Stomach (tissue), 9 donors: Measurements from ENCODE around the gene IRF7. TPM values are rescaled to one million over a fixed set of nuclear protein-coding genes. Genes with fewer than 3 reads are reported as not detected.
"Not testable (repeated sequence)": the region's sequence is repeated elsewhere in the genome, so short reads cannot be mapped to it uniquely, and the experiment has no call there.

Source experiments
- DNase-seq, 2 donors: peaks; one replicate each; pipeline versions ENCODE4 v3.0.0 to v3.0.0-alpha.2; 2013 to 2019
- H3K27ac ChIP-seq, 5 donors: fragments of 200-600 bp in 4 of 5; sonication (generic) in 4 of 5; one replicate each; pipeline ENCODE4 v1.5.1; 2013 to 2019; ENCODE audit warnings: mild to moderate bottlenecking in 1 of 5, moderate library complexity in 1 of 5
- H3K27me3 ChIP-seq, 3 donors: fragments of 200-600 bp; sonication (generic); one replicate each; pipeline ENCODE4 v1.5.1; 2017 to 2019; ENCODE audit warnings: mixed run types in 1 of 3
- H3K36me3 ChIP-seq, 4 donors: fragments of 200-600 bp; sonication (generic); 1 replicate in 3 of 4; 2 replicates in 1 of 4; pipeline ENCODE4 v1.5.1; 2016 to 2019
- H3K4me1 ChIP-seq, 4 donors: fragments of 200-600 bp; sonication (generic); one replicate each; pipeline ENCODE4 v1.5.1; 2016 to 2019
- H3K4me3 ChIP-seq, 4 donors: fragments of 200-600 bp; sonication (generic) in 3 of 4; one replicate each; pipeline ENCODE4 v1.5.1; 2016 to 2019; ENCODE audit warnings: mild to moderate bottlenecking in 1 of 4
- H3K9me3 ChIP-seq, 4 donors: fragments of 200-600 bp; sonication (generic); one replicate each; pipeline ENCODE4 v1.5.1; 2016 to 2019
- EP300 ChIP-seq: sonication (generic); formaldehyde crosslinking; IDR thresholded peaks from one replicate; pipeline ENCODE4 v1.6.1; 2017; ENCODE audit warnings: antibody characterized with exemption
- POLR2A ChIP-seq, 4 donors: fragments of 450-650 bp; IDR thresholded peaks; one replicate each; pipeline ENCODE4 v1.6.1; 2016; ENCODE audit warnings: antibody characterized with exemption in 4 of 4, control low read depth in 2 of 4, mild to moderate bottlenecking in 1 of 4, moderate library complexity in 1 of 4
- POLR2AphosphoS5 ChIP-seq, 3 donors: sonication (generic); formaldehyde crosslinking; IDR thresholded peaks; one replicate each; pipeline ENCODE4 v1.6.1; 2016; ENCODE audit warnings: antibody characterized with exemption in 3 of 3
- WGBS, 5 donors: extraction: QIAGEN DNeasy Blood & Tissue Kit in 3 of 5; methylation state at CpG; one replicate each; pipeline versions ENCODE4 v1.1.5 to v1.1.7; 2013 to 2018; 5-methylcytosine and 5-hydroxymethylcytosine counted together
- intact Hi-C: fragments of 100-400 bp; cut with DNase I; formaldehyde crosslinking; loops from one replicate; pipeline ENCODE4 v1.15.1; 2023; ENCODE audit warnings: low total_unique reads
- polyA plus RNA-seq, 3 donors: library from polyadenylated mRNA; stranded (reverse); fragments of 200-250 nt; gene quantifications; one replicate each; pipeline ENCODE4 v1.2.3, GENCODE V29; 2013
- total RNA-seq, 5 donors: library from RNA; depleted of rRNA; stranded (reverse); fragments of >200 nt; gene quantifications; one replicate each; pipeline versions ENCODE4 v1.1.0 to v1.2.3, GENCODE V29; 2014 to 2016
- TF ChIP-seq, protein P1 (sequence below), 7 experiments: fragments of 450-650 bp in 4 of 7; fragments of 200-600 bp in 3 of 7; sonication (generic) in 3 of 7; IDR thresholded peaks; one replicate each; pipeline ENCODE4 v1.5.1; 2016 to 2019; ENCODE audit warnings: antibody characterized with exemption in 7 of 7, control low read depth in 2 of 7, mild to moderate bottlenecking in 1 of 7
- donor health status: healthy with polysubstance abuse.
- donor health status: Bipolar disorder and iron deficiency.
- donor health status: healthy.

Gene IRF7
- total and polyA plus RNA-seq, 8 donors = 5.7 to 49.1 (median 33.7) TPM

DNA sequence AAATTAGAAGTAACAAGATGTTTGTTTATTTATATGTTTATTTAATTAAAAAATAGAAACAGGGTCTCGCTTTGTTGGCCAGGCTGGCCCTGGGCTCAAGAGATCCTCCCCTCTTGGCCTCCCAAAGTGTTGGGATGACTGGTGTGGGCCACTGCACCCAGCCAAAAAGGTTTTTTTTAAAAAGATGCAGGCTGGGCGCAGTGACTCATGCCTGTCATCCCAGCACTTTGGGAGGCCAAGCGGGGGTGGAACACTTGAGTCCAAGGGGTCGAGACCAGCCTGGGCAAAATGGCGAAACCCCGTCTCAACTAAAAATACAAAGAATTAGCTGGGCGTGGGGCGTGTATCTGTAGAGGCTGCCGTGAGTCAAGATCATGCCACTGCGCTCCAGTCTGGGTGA lies 34.7 kb upstream of the IRF7 start:
- no peak overlapping the region for H3K27ac ChIP-seq
- TF ChIP-seq POLR2AphosphoS5 (IDR thresholded peaks at IDR 0.05) (no peak), EP300 (no peak), POLR2A (IDR thresholded peaks at IDR 0.05) (no peak)
- TF ChIP-seq, protein P1, sequence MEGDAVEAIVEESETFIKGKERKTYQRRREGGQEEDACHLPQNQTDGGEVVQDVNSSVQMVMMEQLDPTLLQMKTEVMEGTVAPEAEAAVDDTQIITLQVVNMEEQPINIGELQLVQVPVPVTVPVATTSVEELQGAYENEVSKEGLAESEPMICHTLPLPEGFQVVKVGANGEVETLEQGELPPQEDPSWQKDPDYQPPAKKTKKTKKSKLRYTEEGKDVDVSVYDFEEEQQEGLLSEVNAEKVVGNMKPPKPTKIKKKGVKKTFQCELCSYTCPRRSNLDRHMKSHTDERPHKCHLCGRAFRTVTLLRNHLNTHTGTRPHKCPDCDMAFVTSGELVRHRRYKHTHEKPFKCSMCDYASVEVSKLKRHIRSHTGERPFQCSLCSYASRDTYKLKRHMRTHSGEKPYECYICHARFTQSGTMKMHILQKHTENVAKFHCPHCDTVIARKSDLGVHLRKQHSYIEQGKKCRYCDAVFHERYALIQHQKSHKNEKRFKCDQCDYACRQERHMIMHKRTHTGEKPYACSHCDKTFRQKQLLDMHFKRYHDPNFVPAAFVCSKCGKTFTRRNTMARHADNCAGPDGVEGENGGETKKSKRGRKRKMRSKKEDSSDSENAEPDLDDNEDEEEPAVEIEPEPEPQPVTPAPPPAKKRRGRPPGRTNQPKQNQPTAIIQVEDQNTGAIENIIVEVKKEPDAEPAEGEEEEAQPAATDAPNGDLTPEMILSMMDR (IDR thresholded peaks at IDR 0.05) = no peak
- intact Hi-C loops = no loop called here
- H3K27me3 ChIP-seq = no peaks in the 10 kb centered on the region
- no peaks in the 10 kb centered on the region for H3K9me3 ChIP-seq
- no peak overlapping the region for H3K4me3 ChIP-seq
- WGBS, 5 donors = 88 to 97% (median 93%) methylated on average over 10 of the region's 10 CpGs
- H3K36me3 ChIP-seq = peaks cover 13 to 57% (median 40%) of the 10 kb centered on the region in 4 donors
- DNase-seq = no peak
- peaks cover 5 to 10% (median 7%) of the 10 kb centered on the region in 4 donors for H3K4me1 ChIP-seq

DNA sequence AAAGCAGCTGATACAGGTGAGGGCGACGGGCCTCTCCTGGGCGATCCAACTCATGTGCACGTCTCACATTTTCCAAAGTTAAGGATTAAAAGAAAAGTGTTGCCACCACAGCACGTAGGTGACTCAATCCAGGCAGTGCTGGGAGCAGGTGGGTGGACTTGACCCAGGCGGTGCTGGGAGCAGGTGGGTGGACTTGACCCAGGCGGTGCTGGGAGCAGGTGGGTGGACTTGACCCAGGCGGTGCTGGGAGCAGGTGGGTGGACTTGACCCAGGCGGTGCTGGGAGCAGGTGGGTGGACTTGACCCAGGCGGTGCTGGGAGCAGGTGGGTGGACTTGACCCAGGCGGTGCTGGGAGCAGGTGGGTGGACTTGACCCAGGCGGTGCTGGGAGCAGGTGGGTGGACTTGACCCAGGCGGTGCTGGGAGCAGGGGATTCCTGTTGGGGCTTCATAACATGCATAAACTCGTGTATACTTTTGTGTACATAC lies 32.0 kb upstream of the IRF7 start:
- H3K4me1 ChIP-seq, H3K4me3 ChIP-seq, H3K9me3 ChIP-seq, DNase-seq, H3K27me3 ChIP-seq, intact Hi-C loops, H3K27ac ChIP-seq: not testable (repeated sequence)
- 65 to 76% (median 72%) methylated on average over 9 to 10 of the region's 14 CpGs for WGBS, 5 donors
- peaks cover 14 to 60% (median 40%) of the 10 kb centered on the region in 4 donors for H3K36me3 ChIP-seq

DNA sequence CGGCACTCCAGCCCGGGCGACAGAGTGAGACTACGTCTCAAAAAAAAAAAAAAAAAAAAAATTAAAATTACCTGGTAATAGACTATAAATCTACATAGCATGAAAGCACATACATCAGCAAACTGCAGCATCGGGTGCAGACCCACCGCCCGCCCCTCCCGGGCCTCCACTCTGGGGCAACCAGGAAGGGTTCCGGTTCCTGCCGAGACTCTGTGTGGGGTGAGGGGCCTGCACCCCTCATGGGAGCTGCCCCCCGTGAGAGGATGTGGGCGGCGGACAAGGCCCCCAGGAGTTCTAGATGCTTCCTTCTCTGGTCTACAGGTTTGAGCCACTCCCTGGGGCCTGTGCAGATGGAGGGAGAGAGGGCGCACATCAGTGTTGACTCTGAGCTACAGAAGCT lies 30.5 kb upstream of the IRF7 start:
- Histone ChIP-seq H3K27ac (no peak overlapping the region), H3K36me3 (peaks cover 14 to 67% (median 44%) of the 10 kb centered on the region in 4 donors), H3K4me3 (no peak overlapping the region), H3K9me3 (no peaks in the 10 kb centered on the region), H3K27me3 (no peaks in the 10 kb centered on the region), H3K4me1 (no peaks in the 10 kb centered on the region)
- intact Hi-C loops = no loop called here
- 87 to 92% (median 91%) methylated on average over 14 of the region's 14 CpGs for WGBS, 5 donors
- DNase-seq = no peak
- TF ChIP-seq POLR2A (IDR thresholded peaks at IDR 0.05) = no peak

DNA sequence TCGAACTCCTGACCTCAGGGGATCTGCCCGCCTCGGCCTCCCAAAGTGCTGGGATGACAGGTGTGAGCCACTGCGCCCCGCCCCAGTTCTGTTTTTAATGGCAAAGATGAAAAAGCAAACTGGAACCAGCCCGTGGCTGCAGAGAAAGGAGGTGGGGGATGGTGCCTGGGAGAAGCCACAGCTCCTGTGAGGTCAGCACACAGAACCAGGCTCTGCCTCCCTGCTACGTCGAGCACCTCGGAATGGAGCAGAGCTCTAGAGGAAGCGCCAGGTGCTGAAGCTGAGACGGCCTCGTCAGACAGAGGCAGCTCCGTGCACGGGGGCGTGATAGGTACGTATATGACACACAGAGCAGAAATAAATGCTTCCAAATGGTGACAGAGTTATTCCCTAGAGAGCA lies 29.8 kb upstream of the IRF7 start:
- H3K36me3 ChIP-seq = peaks cover 14 to 65% (median 43%) of the 10 kb centered on the region in 4 donors
- H3K27me3 ChIP-seq = peaks cover 0 to 7% (median 0%) of the 10 kb centered on the region in 3 donors

DNA sequence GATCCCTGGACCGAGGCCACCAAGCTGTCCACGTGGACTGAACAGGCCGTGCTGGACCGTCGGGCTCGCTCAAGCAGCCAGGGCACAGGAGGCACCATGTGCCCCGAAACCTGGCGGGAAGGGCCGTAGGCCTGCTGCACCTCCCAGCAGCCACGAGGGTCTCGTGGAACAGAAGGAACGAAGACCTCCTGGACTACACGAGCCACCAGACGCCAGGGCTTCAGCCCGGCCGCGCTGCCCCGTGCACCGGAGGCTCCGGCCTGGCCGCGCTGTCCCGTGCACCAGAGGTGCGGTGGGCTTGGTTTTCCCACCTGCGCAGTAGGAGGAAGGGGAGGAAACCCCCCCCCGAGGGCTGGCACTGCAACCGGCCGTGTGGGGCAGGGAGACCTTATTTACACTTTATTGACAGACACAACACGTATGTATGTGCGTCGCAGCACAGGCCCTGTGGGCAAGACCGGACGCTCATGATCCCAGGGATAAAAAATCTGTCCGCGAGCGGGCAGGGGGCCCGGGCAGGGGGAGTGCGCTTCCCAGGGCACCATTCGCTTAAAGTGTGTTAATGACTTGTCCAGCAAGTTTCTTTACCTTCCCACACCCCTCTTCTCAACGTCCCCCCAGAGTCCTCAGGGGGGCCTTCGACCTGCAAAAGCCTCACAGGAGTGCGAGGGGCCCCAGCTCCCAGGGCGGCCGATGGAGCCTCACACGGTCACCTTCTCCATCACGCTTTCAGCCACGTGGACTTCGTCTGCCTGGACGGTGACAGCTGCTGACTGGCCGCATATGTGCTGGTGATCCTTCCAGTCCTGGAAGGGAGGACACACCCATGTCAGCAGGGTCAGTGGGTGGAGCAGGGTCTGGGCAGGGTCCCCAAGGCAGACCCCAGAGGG lies 28.3 kb upstream of the IRF7 start:
- H3K27ac ChIP-seq = no peak overlapping the region
- 85 to 91% (median 88%) methylated on average over 41 to 50 of the region's 50 CpGs for WGBS, 5 donors
- intact Hi-C loops = no loop called here
- no peak for TF ChIP-seq EP300
- TF ChIP-seq POLR2AphosphoS5 (IDR thresholded peaks at IDR 0.05) = no peak
- peaks cover 10 to 56% (median 38%) of the 10 kb centered on the region in 4 donors for H3K36me3 ChIP-seq
- peaks cover 0 to 14% (median 8%) of the 10 kb centered on the region in 4 donors for H3K4me1 ChIP-seq
- DNase-seq = no peak
- H3K9me3 ChIP-seq = no peaks in the 10 kb centered on the region
- H3K27me3 ChIP-seq = peaks cover 0 to 21% (median 12%) of the 10 kb centered on the region in 3 donors
- H3K4me3 ChIP-seq = no peak overlapping the region

More for the DNA sequence above, 29.8 kb upstream of the IRF7 start:
- TF ChIP-seq, protein P1 (IDR thresholded peaks at IDR 0.05) = no peak
- TF ChIP-seq EP300 (no peak), POLR2A (IDR thresholded peaks at IDR 0.05) (no peak), POLR2AphosphoS5 (IDR thresholded peaks at IDR 0.05) (no peak)
- 83 to 90% (median 87%) methylated on average over 12 to 16 of the region's 16 CpGs for WGBS, 5 donors
- H3K27ac ChIP-seq = no peak overlapping the region
- intact Hi-C loops = no loop called here
- H3K9me3 ChIP-seq = no peaks in the 10 kb centered on the region
- no peak overlapping the region for H3K4me3 ChIP-seq
- no peaks in the 10 kb centered on the region for H3K4me1 ChIP-seq
- no peak for DNase-seq

DNA sequence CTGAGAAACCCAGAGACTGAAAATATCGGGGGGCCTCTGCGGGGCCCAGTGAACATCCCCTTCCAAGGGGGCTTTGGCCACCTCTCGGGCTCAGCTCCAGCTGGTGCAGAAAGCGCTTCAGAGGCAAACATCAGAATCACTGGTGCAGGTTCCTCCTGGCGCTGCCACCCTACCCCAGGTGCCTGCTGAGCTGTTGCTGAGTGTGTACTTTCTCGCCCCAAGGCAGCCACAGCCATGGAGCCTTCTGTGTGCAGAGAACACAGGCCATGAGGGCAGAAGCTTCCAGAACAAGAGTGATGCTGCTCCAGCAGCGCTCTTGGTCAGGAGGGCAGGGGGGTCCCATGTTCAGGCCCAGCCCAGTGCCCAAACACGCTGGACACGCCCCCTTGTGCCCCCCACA lies 27.6 kb upstream of the IRF7 start:
- WGBS, 5 donors = 87 to 95% (median 93%) methylated on average over 5 to 9 of the region's 9 CpGs
- intact Hi-C loops = no loop called here
- no peak overlapping the region for H3K27ac ChIP-seq
- TF ChIP-seq EP300 (no peak), POLR2A (IDR thresholded peaks at IDR 0.05) (no peak), POLR2AphosphoS5 (IDR thresholded peaks at IDR 0.05) (no peak)
- TF ChIP-seq, protein P1 (IDR thresholded peaks at IDR 0.05) = no peak
- peaks cover 0 to 28% (median 19%) of the 10 kb centered on the region in 3 donors for H3K27me3 ChIP-seq
- peaks cover 10 to 56% (median 38%) of the 10 kb centered on the region in 4 donors for H3K36me3 ChIP-seq
- DNase-seq = no peak
- no peaks in the 10 kb centered on the region for H3K9me3 ChIP-seq
- H3K4me3 ChIP-seq = no peak overlapping the region
- H3K4me1 ChIP-seq = peaks cover 0 to 20% (median 11%) of the 10 kb centered on the region in 4 donors
